HepG2 (cell line): ENCODE data around the gene GFPT1. TPM values are rescaled to one million over a fixed set of nuclear protein-coding genes. Genes with fewer than 3 reads are reported as not detected.

Experiments
- CEBPG ChIP-seq: IDR thresholded peaks from 2 replicates; pipeline ENCODE4 v1.6.1; 2016
- DPF2 ChIP-seq: sonication (generic); formaldehyde crosslinking; IDR thresholded peaks from 2 replicates; pipeline ENCODE4 v1.4.0; 2020; ENCODE audit warnings: mild to moderate bottlenecking, low read depth, missing genetic modification reagents, borderline replicate concordance
- KLF11 ChIP-seq: IDR thresholded peaks from 2 replicates; pipeline ENCODE4 v1.6.1; 2016; ENCODE audit warnings: missing compliant biosample characterization
- KLF12 ChIP-seq: sonication (generic); formaldehyde crosslinking; IDR thresholded peaks from 2 replicates; pipeline ENCODE4 v1.4.0; 2020; ENCODE audit warnings: missing genetic modification reagents, borderline replicate concordance
- KLF16 ChIP-seq, 2 experiments: sonication (generic) in 1 of 2; formaldehyde crosslinking in 1 of 2; IDR thresholded peaks; 2 replicates each; pipeline versions ENCODE4 v1.6.1 to v1.8.0; 2016 to 2023; ENCODE audit warnings: missing genetic modification reagents in 2 of 2, missing compliant biosample characterization in 1 of 2
- LRRFIP1 ChIP-seq: sonication (generic); formaldehyde crosslinking; conservative IDR thresholded peaks from 2 replicates; pipeline ENCODE4 v1.4.0; 2020; ENCODE audit warnings: missing genetic modification reagents
- MBNL3 ChIP-seq: fragments of 250-450 bp; sonication (Bioruptor Pico); conservative IDR thresholded peaks from 2 replicates; pipeline ENCODE4 v1.8.0; 2022; ENCODE audit warnings: mild to moderate bottlenecking, inconsistent platforms
- MIER2 ChIP-seq: IDR thresholded peaks from 2 replicates; pipeline ENCODE4 v1.6.1; 2016; ENCODE audit warnings: missing biosample characterization, missing genetic modification reagents
- NONO ChIP-seq, 2 experiments: fragments of 450-650 bp in 1 of 2; sonication (generic) in 1 of 2; formaldehyde crosslinking in 1 of 2; IDR thresholded peaks in 1 of 2; conservative IDR thresholded peaks in 1 of 2; 2 replicates each; pipeline versions ENCODE4 v1.6.1 to v1.8.0; 2017 to 2022; ENCODE audit warnings: mild to moderate bottlenecking in 1 of 2, missing genetic modification reagents in 1 of 2, moderate library complexity in 1 of 2
- POLR2A ChIP-seq, 2 experiments: IDR thresholded peaks; 2 replicates each; pipeline ENCODE4 v1.6.1; 2011; ENCODE audit warnings: low read depth in 2 of 2, low read length in 2 of 2, mild to moderate bottlenecking in 1 of 2, moderate library complexity in 1 of 2; ENCODE audit not compliant: insufficient read depth in 1 of 2
- SALL1 ChIP-seq: sonication (generic); formaldehyde crosslinking; IDR thresholded peaks from 2 replicates; pipeline ENCODE4 v1.8.0; 2022; ENCODE audit warnings: mild to moderate bottlenecking, missing genetic modification reagents
- ZNF230 ChIP-seq: sonication (generic); formaldehyde crosslinking; IDR thresholded peaks from 2 replicates; pipeline ENCODE4 v1.4.0; 2020; ENCODE audit warnings: mild to moderate bottlenecking, missing genetic modification reagents
- ZNF382 ChIP-seq: sonication (generic); formaldehyde crosslinking; IDR thresholded peaks from 2 replicates; pipeline ENCODE4 v1.5.0; 2020; ENCODE audit warnings: missing genetic modification reagents, mild to moderate bottlenecking, borderline replicate concordance
- ZNF550 ChIP-seq: sonication (generic); formaldehyde crosslinking; IDR thresholded peaks from 2 replicates; pipeline ENCODE4 v1.4.0; 2020; ENCODE audit warnings: mild to moderate bottlenecking, missing genetic modification reagents, borderline replicate concordance
- ZNF562 ChIP-seq: sonication (generic); formaldehyde crosslinking; IDR thresholded peaks from 2 replicates; pipeline ENCODE4 v1.8.0; 2022; ENCODE audit warnings: missing genetic modification reagents, borderline replicate concordance
- ZNF574 ChIP-seq: sonication (generic); formaldehyde crosslinking; IDR thresholded peaks from 2 replicates; pipeline ENCODE4 v1.4.0; 2020; ENCODE audit warnings: missing genetic modification reagents
- ZNF580 ChIP-seq: IDR thresholded peaks from 2 replicates; pipeline ENCODE4 v1.6.1; 2016; ENCODE audit warnings: low read depth, borderline replicate concordance
- ZNF761 ChIP-seq: sonication (generic); formaldehyde crosslinking; conservative IDR thresholded peaks from 2 replicates; pipeline ENCODE4 v1.4.0; 2020; ENCODE audit warnings: mild to moderate bottlenecking, missing genetic modification reagents
- ZZZ3 ChIP-seq: sonication (generic); formaldehyde crosslinking; IDR thresholded peaks from 2 replicates; pipeline ENCODE4 v1.4.0; 2020; ENCODE audit warnings: missing genetic modification reagents, mild to moderate bottlenecking, borderline replicate concordance
- polyA plus RNA-seq, 8 experiments: library from polyadenylated mRNA; depleted of rRNA in 3 of 8; stranded (reverse) in 7 of 8; unstranded in 1 of 8; fragments of >200 nt; fragmentation: Illumina TruSeq in 4 of 8; extraction: Trizol in 4 of 8; gene quantifications; 2 replicates each; pipeline versions ENCODE4 v1.2.1 to v1.2.3, GENCODE V29; 2011 to 2016; ENCODE audit warnings: low read depth in 4 of 8, missing spikeins in 1 of 8, mixed read lengths in 1 of 8; ENCODE audit not compliant: insufficient read depth in 1 of 8
- total RNA-seq, 5 experiments: library from RNA; depleted of rRNA; stranded (reverse); fragments of >200 nt; fragmentation: Illumina TruSeq; extraction: Trizol; gene quantifications; 2 replicates each; pipeline ENCODE4 v1.2.3, GENCODE V29; 2016; ENCODE audit warnings: low read depth in 1 of 5
- TF ChIP-seq, protein P1 (sequence below): sonication (generic); formaldehyde crosslinking; IDR thresholded peaks from 2 replicates; pipeline ENCODE4 v1.4.0; 2020; ENCODE audit warnings: missing genetic modification reagents
- TF ChIP-seq, protein P2 (sequence below): IDR thresholded peaks from 2 replicates; pipeline ENCODE4 v1.6.1; 2012; ENCODE audit warnings: inconsistent platforms

Gene GFPT1
- total and polyA plus RNA-seq, 2 of the 13 experiments (the other 11 are each of a cell fraction or from before 2014, with no cell fraction given): 24.0 to 84.9 TPM

DNA sequence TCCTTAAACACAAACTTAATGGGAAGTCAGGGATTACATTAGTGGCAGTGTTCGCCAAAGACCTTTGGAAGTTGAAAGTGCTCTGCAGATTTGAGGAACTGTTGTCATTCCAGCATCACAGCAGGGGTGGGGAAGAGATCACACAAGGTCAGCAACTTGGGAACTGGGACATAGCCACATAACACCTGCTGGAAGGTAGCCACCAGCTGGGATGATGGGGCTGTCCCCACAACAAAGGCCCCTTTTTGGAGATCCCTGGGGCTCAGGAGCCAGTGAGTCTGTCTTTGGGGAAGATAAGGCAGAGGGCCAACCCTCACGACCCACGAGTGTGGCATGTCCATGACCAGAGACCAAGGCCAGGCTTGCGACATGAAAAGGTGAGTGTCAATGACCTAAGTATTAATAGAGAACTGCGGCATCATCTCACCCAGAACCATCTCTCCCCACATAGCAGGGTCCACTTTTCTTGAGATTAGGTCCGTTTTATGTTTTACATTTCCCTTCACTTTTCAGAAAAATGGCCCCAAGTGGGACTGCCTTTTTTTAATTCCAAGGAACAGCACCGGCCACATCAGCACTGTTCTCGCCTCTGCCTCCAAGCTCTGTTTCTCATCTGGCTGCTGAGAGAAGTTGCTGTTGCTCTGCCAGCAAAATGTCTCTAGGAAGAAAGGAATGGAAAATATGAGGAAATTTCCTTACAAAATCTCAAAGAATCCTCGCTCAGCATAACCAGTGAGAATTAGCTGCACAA lies 106.9 kb downstream of the GFPT1 start (continued):
- TF ChIP-seq, protein P1, sequence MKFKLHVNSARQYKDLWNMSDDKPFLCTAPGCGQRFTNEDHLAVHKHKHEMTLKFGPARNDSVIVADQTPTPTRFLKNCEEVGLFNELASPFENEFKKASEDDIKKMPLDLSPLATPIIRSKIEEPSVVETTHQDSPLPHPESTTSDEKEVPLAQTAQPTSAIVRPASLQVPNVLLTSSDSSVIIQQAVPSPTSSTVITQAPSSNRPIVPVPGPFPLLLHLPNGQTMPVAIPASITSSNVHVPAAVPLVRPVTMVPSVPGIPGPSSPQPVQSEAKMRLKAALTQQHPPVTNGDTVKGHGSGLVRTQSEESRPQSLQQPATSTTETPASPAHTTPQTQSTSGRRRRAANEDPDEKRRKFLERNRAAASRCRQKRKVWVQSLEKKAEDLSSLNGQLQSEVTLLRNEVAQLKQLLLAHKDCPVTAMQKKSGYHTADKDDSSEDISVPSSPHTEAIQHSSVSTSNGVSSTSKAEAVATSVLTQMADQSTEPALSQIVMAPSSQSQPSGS (CRISPR knock-in tag): peak; percentile 40; the same call in 1 of the 2 replicates
- no peak for TF ChIP-seq KLF12 (CRISPR knock-in tag)
- TF ChIP-seq ZNF562: no peak
- no peak for TF ChIP-seq ZNF230 (CRISPR knock-in tag)
- peak in 1 of 2 experiments; percentile 72; a peak in 2 of 4 replicates for TF ChIP-seq POLR2A (IDR thresholded peaks at IDR 0.05; ENCODE audit: insufficient read depth in 1 of 2, low read depth in 2 of 2, low read length in 2 of 2)
- TF ChIP-seq ZZZ3 (CRISPR knock-in tag): no peak
- TF ChIP-seq MIER2 (CRISPR knock-in tag): no peak
- TF ChIP-seq LRRFIP1 (CRISPR knock-in tag): no peak
- no peak for TF ChIP-seq KLF16 (CRISPR knock-in tag; IDR thresholded peaks at IDR 0.05)
- TF ChIP-seq ZNF761 (CRISPR knock-in tag): no peak
- TF ChIP-seq CEBPG: peak; percentile 75
- peak; percentile 45; the same call in 1 of the 2 replicates for TF ChIP-seq ZNF574
- TF ChIP-seq, protein P2, sequence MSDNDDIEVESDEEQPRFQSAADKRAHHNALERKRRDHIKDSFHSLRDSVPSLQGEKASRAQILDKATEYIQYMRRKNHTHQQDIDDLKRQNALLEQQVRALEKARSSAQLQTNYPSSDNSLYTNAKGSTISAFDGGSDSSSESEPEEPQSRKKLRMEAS: 0 out of 2 replicates have a peak, but pooled peaks have one; percentile 10
- TF ChIP-seq SALL1 (CRISPR knock-in tag): peak; percentile 82
- TF ChIP-seq ZNF382 (CRISPR knock-in tag): no peak
- TF ChIP-seq MBNL3 (CRISPR knock-in tag): no peak
- peak; percentile 31; the same call in 1 of the 2 replicates for TF ChIP-seq ZNF580 (CRISPR knock-in tag)
- 0 out of 2 replicates have a peak, but pooled peaks have one; percentile 38 for TF ChIP-seq DPF2
- TF ChIP-seq ZNF550 (CRISPR knock-in tag): no peak
- no peak for TF ChIP-seq NONO (IDR thresholded peaks at IDR 0.05)
- TF ChIP-seq NONO (CRISPR knock-in tag; conservative IDR thresholded peaks at IDR 0.05): peak; percentile 42; the same call in 1 of the 2 replicates
- peak; percentile 40; the same call in 1 of the 2 replicates for TF ChIP-seq KLF11 (CRISPR knock-in tag)
